DMS153 treated with DMSO at 0.1 percent for 48 hours (cell line): ENCODE measurements around the gene MORC2.

ENCODE experiments used
- DNase-seq: peaks from one replicate; lab custom pipeline; 2025; ENCODE audit not compliant: unreplicated experiment; lab: John Stamatoyannopoulos, UW

The MORC2 gene

DNA sequence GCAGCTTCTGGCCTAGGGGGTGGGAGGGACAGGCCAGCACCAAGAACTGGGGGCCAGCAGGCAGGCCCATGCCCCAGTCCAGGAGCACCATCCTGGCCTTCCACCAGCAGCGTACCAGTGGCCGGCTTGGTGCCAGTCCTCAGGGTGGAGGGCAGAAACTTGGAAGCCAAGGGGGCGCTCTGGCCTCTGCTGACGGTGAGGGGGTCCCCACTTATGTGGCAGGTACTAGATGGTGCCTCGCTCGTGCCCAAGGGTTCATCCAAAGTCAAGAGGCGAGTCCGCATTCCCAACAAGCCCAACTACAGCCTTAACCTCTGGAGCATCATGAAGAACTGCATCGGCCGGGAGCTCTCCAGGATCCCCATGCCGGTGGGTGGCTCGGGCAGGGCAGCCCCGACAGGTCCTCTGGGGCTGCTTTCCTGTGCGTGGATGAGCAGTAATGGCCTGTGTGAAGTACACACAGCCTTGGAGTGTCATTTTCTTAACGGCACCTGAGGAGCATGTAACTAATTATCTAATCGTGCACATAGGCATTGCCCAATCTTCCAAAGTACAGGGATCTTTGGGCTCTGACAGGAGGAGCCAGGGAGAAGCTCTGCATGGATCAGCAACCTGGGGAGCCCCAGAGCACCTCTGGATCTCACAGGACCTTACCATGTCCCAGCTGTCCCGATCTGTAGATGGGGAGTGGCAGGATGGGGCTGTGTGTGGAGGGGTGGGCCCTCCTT lies 79.1 kb downstream of the MORC2 start:
- no peak for DNase-seq

DNA sequence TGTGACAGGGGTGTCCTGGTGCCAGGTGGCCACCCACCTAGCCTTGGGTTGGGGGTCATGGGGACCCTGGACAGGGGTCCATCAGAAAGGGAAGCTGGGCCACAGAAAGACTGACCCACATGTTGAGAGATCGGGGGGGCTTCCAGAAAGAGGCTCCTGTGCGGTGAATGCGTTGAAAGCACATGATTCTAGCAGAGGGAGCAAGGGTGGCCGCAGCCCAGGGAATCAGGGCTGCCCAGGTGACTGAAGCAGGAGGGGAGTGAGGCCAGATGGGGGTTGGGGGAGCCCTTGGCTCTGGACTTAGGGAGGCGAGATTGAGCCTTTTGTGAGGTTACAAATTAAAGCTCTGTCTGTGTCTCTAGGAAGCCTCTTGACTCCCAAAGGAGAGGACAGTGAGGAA lies 80.7 kb downstream of the MORC2 start:
- DNase-seq, result no peak

DNA sequence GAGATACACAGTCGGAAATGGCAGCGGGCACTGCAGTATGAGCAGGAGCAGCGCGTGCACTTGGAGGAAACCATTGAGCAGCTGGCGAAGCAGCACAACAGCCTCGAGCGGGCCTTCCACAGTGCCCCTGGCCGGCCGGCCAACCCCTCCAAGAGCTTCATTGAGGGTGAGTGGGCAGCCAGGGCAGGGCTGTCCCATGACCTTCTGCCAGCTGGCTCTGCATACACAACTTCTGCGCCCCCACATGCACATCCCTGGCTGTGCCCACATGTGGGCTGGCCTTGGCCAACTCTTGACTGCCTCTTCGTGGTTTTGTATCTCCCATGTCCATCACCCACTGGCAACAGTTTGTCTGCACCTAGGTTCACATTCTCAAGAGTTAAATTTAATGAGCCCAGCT lies 81.1 kb downstream of the MORC2 start:
- DNase-seq, result no peak

DNA sequence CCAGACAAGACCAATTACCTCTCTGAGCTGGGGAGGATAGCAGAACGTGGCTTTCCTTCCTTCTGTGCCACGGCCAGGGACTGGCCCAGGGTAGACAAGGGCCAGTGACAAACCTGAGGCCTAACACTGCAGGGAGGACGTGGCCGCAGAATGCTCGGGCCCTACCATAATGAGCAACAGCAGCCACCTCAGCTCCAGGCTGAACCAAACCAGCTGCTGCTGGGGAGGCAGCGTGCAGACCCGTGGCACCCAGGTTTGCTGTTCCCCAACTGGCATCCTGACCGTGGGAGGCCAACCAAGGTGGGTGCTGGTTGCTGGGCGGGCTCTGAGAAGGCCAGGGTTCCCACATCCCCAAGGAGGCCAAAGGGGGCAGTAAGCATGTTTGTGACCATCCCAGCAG lies 83.0 kb downstream of the MORC2 start:
- DNase-seq, result no peak

DNA sequence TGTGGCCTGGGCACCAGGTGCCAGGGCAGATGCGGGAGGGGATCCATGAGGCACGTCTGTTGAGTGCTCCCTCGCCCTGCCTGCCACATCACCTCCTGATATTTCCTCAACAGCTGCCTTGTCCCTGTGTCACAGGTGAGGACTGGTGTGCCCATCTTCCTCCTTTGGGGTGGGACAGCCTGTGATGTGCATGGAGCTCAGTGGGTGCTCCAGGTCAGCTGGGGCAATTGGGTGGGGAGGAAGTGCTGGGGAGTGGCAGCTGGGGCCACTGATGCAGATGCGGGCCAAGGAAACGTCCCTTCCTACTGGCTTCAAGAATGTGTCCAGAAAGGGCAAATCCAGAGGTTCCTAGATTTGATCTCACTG lies 83.6 kb downstream of the MORC2 start:
- no peak for DNase-seq

DNA sequence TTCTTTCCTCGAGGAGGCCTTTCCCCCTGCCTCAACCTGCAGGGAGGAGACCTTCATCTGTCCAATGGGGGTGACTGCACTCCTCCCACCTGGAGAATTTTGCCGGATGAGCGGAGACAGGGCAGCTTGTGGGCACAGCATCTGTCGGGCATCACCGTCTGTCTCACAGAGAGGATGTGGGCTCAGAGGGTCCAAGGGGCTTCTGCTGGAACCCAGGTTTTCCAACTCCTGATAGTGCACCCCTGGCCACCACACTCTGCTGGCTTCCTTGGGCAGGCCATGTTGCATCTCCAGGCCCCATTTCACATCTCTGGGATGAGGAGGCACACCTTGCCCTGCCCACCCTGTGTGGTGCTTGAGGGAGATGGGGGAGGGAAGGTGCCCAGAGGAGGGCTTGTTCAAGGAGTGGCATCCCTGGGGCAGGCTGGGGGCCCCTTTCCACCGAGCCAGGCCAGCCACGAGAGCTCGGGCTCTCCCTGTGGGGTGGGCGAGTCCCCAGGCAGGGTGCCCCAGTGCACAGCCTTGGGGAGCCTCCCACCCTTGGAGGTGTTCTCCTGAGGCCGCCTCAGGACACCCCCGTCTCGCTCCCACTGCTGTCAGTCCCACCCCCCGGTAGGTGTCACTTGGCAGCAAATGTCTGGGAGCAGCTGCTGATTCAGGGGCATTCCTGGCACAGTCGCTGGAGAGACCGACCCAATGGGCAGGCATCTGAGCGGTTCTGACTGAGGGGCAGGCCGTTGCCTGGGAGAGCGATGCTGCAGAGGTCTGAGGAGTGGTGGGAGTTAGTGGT lies 84.2 kb downstream of the MORC2 start:
- no peak for DNase-seq

DNA sequence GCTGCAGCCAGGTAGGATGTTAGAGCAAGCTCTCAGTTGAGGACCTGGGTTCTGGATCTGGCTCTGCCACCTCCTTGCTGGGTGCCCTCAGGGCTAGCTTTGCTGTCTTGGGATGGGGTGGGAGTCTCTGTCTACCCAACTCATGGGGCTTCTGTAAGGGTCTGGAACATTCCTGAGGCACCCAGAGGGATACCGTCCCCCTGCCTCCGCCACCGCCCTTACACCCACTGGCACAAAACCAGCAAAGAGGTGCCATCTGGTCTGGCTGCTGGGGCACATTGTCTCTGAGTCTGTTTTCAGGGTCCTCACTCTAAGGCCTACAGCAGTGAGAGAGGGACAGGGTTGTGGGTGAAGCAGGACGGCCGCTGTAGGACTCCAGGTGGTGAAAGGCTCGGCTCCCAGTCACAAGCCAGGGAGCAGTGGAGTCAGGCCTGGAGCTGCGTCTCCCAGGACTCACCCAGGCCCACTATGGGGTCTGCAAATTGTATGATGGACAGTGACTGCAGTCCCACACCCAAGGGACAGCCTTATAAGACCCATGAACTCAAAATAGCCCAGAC lies 84.9 kb downstream of the MORC2 start:
- DNase-seq, result no peak

DNA sequence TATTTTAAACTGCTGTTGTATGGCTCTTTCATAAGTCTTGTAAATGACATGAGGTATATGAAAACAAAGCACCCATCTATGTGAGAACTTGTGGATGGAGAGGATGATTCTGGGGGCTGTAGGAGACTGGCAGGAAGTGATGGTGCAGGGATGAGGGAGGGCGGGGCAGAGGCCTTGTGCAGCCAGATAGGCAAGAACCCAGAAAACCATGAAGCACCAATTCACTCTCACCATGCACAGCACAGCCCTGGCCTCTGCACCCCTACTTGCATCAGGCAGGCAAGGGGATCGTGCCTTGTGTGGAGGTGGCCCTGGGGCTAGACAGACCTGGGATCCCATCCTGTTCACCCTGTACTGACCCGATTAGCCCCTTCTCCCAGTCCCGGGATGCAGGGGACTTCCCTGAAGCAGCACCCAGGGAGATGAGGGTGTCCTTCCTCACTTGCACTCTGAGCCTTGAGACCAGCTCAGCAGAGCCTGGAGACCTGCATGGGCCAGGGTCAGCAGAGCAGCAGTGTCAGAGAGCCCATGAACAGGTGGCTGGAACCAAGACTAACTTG lies 85.5 kb downstream of the MORC2 start:
- no peak for DNase-seq

DNA sequence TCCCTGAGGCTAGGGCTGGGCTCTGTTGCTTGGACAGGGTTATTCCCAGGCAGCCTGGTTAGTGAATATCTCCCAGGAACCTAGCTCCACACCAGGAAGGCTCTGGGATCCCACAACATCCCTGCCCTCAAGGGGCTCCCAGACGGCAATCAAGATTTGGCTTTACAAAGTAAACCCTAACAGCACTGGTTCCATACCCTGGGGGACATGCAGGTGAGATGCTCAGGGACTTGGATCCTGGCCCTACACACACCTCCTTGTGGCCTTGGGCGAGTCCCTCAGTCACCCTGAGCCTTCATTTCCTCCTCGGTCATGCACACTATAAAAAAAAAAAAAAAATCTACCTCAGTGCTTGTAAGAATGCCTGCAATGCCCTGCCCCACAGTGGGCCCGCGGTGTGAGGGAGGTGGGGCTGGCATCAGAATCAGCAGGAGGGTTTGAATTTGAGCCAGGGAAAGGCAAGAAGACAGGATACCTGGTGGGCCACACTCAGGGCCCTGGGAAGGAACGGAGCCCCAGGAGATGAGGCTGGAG lies 86.3 kb downstream of the MORC2 start:
- no peak for DNase-seq

DNA sequence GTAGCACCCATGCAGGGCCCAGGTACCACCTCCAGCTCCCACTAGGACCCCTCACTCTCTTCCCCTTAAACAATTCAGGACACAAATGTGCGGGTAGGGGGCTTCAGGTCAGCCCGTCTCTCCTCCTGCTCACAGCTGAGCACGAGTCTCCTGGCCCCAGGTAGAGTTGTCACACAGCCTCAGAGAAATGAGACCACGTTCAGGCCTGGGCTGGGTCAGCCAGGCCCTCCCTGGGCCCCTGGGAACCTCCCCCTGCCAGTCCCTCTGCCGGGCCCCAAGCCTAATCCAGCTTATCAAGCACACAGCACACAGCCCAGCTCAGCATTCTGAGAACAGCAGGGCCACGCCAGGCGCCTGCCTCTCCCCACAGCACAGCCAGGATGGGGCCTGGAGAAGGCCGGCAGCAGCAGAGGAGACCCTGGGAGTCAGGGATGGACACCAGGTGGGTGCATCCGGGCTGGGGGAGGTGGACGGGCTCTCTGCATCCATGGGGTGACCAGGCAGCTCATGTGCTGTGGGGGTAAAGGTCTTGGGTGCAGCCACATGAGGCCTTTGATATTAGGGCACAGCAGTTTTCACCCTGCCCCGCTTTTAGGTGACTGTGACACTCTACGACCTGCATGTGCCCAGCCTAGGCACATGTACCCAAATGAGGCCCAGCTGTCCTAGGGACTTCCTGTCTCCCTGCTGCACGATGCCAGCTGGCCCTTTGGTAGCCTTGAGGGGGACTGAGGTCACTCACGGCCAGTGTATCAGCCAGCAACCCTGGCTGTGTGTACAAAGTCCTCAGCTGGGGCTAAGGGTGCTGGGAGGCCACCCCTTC lies 87.0 kb downstream of the MORC2 start:
- DNase-seq, result no peak

DNA sequence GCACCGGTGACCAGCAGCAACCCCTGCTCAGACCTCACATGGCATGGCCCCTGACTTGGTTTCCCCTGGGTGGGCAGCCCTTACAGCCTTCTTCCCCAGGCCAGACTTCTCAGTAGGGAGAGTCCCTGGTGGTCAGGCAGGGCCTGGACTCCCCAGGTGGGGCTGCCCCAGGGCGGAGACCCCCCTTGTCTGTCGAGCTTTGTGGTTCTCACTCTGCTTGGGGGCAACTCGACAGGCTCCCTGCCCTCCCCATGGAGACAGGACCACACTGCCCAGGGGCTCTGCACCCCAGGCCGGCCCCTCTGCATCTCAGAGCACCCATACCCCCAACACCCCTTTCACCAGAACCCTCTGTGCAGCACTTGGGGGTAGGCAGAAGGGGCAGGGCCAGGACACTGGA lies 87.7 kb downstream of the MORC2 start:
- no peak for DNase-seq

DNA sequence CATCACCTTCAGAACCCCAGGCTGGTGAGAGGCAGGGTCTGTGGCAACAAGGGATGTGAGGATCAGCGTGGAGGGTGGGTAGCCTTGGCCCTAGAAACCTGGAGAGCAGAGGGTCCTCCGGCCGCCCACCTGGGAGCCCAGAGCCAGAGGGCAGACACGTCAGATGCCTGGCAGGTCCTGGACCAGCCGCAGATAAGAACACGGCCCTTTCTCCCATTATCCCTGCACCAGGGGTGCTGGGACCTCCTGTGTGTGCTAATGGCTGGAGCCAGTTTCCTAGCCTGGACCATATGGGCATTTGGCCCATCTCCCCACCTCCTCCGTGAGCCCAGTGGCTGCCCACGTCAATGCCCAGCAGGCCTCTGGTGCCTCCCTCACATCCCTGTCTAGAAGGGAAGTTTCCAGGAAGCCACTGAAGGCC lies 88.4 kb downstream of the MORC2 start:
- DNase-seq, result no peak

DNA sequence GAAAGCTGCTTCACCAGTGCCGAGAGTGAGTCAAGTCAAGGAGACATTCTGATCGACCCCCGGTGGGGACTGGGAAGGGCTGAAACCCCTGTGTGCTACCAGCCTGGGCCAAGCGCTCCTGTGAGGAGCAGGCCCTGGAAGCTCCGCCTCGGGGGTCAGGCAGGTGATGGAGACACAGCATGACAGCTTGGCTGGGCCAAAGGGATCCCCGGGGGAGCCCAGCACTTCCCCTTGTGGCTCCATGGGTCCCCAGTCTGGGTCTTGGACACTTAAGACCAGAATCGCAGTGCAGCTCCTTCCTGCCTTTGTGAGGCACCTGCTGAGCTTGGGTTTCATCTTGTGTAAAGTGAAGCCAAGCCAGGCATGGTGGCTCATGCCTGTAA lies 89.2 kb downstream of the MORC2 start:
- no peak for DNase-seq

DNA sequence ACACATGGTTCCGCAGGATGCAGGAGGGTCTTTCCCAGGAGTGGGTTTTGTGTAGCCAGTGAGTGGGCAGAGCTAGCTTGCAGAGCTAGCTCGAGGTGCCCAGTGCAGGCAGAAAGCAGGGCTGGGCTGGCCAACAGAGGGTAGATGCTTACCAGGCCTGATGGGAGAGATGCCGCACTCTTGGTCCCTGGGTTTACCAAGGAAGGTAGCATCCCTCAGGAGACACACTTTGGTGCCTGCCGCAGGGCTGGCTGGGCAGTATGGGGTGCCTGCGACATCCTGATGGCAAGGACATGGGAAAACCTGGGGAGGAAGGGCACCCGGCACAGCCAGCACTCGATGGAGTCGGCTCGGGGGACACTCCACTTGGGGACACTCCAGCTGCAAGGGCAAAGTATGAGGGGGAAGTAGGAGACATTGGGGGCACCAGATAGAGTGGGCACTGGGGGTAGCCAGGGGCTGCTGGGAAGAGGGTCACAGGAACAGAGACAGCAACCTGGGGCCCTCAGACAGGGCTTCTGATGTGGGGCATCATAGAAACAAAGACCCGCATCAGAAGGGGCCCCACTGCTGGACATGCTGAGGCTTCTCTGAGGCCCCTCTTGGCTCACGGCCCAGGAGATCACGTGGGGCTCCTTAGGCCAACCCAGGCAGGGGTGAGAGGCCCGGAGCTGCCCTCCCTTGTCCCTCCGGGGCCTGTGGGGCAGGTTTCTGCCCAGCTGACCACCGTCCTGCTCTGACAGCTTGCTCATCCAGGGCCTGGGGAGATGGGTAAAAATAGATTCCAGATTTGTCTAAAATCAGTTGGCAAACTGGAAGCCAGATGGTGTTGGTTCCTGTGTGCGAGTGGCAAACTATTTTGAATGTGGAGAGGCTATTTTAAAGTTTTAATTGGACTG lies 89.8 kb downstream of the MORC2 start:
- DNase-seq, result no peak

DNA sequence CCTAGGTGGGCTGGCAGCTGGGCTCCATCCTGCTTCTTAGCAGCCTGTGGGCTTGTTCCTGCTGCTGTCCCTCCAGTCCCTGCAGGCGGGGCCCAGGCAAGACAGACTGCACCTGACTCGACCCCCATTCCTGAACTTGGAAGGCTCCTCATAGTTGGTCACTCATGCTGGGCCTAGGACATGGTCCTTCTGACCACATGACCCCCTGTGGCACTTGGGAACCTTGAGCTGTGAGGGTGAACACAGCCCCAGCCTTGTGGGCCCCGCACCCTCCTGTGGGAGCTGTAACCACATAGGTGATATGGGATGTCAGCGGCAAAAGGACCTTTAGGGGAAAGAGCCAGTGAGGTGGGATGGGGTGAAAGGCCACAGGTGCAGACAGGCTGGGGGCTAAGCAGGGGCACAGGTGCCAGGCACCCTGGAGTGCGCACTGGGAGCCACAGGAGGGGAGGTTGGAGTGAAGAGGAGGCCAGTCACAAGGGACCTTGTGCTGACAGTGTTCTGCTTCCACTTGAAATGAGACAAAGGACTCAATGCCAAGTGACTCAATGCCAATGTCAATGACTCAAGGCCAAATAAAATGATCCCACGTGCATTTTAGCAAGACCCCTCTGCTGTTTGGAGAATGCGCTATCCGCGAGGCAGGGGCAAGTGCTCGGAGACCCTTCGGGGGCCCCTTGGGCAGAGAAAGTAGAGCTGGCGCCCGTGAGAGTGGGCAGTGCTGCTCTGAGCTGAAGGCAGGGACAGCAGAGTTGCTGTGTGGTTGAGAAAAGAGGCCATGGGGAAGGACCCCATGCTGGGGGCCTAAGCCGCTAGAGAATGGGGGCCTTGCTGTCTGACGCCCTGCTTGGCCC lies 90.7 kb downstream of the MORC2 start:
- DNase-seq, result no peak

DNA sequence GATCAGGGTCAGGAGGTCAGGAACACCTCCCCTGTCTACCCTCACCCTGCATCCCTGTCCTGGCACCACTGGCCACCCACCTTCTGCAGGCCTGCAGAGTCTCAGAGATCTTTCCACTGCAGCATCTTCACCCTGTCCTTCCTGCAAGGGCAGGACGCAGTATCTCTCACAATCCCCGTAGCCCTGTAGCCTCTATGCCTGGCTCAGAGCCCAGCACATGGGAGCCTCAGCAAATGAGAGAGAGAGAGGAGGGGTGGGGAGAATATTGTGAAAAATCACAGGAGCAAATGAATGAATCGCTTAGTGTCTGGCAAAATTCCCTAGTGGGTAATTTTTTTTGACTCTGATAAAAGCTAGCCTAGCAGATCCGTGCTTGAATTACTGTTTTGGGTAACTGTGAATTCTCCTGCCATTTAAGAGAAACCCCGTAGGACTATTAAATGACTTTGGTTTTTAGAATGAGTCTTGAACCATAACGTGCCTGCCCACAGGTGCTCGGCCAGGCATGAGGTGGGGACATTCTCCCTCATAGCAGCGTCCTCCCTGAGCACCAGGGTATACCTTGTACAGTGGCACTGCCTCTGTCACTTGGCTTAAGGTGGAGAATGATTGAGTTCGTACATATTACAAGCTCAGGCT lies 91.5 kb downstream of the MORC2 start:
- no peak for DNase-seq

DNA sequence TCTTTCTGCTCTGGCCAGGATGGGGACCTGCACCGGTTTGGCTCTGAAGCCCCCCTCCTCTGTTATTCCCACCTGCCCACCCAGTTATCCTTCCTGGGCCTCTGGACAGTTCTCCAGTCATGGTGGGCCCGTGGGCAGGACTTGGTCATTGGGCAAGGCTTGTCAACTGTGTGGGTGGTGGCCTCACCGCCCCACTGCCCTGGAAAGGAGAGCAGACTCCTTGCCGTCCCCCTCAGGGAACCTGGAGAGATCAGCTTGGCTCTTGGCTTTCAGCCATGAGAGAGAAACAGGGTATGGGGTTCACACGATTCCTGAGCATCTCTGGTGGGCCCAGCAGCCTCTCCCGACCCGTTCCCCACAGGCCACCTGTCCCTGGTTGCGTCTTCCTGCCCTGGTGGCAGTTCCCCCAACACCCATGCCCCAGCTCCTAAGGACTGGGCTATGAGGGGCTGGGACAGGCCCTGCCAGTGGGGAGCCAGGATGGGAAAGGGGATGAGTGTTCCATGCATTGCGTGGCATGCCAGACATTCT lies 92.3 kb downstream of the MORC2 start:
- no peak for DNase-seq

DNA sequence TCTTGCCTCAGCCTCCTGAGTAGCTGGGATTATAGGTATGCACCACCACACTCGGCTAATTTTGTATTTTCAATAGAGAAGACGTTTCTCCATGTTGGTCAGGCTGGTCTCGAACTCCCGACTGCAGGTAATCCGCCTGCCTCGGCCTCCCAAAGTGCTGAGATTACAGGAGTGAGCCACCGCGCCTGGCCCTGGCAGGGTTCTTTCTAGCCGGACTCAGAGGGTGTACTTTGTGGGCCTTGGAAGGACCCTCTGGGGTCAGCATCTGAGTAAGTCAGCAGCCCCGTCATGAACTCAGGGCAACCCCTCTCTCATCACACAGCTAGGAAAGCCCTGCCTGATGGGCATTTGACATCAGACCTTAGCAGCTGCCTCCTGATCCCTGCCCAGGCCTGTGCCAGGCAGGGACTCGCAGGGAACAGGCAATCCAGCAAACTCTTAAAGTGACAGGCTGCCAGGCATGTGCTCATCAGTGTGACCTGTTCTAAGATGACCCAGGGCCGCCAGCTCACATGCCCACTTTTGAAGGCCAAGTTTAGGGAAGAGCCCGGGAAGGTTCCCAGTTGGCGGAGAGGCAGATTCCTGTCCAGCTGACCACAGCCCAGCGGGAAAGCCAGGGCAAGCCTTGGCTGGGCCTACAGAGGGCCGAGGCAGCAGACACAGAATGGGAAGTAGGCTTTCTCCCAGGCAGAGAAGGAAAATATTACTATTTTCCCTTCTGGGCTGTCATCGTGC lies 92.9 kb downstream of the MORC2 start:
- DNase-seq, result no peak
